GM18505 (cell line): ENCODE measurements around the gene UBAC2.
"Not testable (repeated sequence)": the region's sequence is repeated elsewhere in the genome, so short reads cannot be mapped to it uniquely, and the experiment has no call there.

Source experiments
- ATAC-seq: cut with Tn5 transposase; IDR thresholded peaks from one replicate; pipeline ENCODE4 v1.9.1; 2021; ENCODE audit not compliant: unreplicated experiment
- POLR2A ChIP-seq: IDR thresholded peaks from 4 replicates; pipeline ENCODE4 v1.6.1; 2011; ENCODE audit warnings: borderline replicate concordance; ENCODE audit not compliant: insufficient read depth, insufficient read length; ENCODE audit errors: extremely low read depth

UBAC2 gene

DNA sequence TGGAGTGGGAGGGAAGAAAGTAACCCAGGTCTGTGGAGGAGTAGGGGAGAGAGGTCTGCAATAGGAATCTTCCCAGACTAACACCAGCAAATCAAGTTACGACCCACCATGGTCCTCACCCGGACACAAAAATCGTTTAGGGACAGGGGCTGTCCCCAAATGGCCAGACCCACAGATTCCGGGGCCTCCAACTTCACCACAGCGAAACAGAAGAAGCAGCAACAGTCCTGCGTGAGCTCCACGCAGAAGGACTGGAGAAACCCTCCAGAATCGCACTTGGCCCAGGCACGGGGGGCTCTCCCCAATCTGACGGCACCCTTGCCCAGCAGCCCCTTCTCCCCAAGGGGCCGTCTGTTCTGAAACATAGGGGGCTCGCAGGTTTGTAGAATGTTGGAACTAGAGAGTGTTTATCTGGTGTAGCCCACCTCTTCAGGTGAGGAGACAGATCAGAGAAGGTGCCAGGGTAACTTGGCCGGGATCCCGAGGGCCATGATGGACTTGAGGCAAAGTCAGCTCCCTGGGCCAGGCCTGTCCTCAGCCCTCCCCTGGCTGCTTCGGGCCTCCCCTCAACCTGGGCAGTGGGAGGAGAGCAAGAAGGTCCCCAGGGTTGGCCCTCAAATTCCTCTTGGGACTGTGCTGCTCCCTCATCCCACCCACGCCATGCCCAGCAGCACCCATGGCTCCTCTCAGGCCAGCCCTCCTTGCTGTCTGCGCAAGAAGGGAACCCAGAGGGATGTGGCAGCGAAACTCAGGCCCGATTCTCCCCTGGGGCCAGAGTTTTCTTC lies 189.1 kb downstream of the UBAC2 start:
- TF ChIP-seq POLR2A: no peak
- no peak for ATAC-seq

DNA sequence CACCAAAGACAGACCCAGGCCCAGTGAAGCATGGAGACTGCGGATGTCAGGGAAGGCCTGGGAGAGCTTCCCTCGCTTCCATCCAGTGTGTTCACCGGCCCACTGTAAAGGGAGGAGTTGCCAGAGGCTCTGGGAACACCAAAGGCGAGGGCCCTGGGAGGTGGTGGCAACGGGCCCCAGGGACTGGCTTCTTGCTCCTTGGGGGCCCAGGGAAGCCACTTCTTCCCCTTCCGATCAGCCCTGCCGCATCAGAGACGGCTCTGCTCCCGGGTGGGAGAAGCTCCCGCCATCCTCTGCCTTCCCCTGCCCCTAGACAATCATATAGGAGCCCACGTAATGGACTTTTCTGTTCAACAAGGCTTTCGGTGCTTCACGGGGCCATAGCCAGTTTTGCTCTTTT lies 189.9 kb downstream of the UBAC2 start:
- no peak for TF ChIP-seq POLR2A
- no peak for ATAC-seq

DNA sequence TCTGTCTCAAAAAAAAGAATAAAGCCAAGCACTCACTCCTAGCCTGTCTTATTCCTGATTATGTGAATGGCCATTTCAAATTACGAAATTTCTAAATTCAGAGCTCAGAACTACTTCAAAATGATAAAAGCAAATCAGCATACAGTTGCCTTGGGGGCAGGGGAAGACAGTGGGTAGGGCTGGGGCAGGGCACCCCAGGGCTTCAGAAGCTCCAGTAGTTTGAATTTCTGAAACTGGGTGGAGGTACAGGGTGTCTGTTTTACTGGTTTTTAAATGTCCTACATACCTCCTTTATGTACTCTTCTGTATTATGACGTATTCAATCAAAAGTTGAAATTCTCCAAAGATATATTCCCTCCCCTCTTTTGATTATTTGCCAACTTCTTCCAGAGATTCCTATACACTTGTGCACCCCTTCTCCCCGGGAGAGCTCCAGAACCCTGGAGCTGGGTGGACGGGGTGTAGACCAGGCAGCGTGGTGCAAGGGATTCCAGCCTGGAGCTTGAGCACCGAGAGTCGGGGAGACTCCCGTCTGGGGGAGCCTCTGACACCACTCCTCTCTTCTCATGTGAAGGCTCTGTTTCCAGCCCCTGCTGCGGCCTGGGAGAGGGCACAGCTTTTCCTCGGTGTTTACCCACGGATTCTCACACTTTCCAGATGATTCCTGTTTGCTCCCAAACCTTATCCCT lies 191.3 kb downstream of the UBAC2 start:
- no peak for TF ChIP-seq POLR2A
- ATAC-seq: no peak

DNA sequence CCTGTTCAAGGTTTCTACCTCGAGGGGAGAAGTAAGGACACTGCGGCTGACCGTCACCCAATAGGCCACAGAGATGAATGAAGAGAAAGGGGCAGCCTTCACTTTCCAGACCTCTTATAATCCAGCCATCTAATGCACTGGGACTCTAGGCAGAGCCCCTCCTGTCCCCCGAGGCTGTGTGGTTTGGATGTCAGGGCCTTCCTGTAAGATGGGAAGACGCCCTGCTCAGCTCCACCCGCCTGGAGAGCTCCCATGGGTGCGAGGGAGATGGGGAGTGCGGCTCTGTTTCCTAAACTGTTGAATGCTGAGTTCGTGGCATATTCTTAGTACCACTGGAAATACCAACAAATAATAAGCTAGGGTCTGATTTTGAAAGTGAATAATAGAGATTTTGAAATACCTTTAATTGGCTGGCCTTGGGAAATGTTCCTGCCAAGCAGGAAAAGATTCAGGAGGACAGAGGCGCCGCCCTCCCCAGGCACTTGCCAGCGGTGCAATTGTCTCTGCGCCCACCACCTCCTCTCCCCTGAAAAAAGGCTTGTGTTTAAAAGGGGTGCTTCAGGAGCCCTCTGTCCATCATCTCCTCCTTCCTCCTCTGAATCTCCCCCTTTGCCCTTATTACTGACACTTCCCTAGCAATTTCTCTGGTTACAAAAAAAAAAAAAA lies 191.9 kb downstream of the UBAC2 start:
- TF ChIP-seq POLR2A: no peak
- ATAC-seq: no peak

DNA sequence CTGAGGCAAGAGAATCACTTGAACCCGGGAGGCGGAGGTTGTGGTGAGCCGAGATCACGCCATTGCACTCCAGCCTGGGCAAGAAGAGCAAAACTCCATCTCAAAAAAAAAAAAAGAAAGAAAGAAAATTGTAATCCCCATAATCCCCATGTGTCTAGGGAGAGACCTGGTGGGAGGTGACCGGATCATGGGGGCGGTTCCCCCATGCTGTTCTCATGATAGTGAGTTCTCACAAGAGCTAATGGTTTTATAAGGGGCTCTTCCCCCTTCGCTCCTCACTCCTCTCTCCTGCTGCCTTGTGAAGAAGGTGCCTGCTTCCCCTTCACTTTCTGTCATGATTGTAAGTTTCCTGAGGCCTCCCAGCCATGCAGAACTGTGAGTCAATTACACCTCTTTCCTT lies 192.7 kb downstream of the UBAC2 start:
- ATAC-seq: not testable (repeated sequence)

DNA sequence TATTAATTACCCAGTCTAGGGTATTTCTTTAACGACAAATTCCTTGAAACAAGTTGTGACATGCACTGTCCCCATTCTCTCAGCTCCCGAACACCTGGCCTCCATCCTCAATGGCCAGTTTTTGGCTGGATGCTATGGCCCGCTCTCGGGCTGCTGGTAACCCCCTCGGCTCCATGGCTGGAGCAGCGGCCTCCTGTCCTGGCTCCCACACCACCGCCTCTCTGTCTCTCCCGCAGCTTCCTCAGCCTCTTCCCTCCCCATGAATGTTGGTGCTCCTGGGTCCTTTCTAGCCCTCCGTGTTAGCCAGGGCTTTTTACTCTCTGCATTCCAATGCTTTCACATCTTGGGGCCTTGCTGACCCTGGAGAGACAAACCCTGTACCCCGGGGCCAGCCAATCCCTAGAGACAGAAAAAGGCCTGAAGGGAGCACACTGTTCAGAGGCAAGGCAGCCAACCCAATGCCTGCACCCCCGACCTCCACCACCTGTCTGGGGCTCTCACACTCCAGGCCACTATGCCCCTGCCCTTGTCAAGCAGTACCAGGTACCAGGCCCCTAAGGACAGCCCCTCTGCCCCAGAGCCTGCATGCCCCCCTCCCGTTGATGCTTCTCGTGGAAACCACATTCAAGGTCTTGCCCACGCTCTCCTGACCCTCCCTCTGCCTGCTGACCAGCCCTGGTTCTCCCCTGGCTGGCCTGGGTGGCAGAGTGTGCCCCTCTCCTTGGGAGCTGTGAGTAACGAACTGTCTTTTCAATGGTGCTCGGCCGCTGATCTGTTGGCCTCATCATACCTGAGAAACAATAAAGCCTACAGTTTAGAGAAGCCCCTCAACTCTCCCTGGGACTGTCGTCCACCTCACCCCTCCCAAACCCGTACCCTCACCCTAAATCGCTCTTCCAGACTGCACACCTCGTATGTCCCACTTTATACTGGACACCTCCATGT lies 193.4 kb downstream of the UBAC2 start:
- no peak for ATAC-seq
- no peak for TF ChIP-seq POLR2A

DNA sequence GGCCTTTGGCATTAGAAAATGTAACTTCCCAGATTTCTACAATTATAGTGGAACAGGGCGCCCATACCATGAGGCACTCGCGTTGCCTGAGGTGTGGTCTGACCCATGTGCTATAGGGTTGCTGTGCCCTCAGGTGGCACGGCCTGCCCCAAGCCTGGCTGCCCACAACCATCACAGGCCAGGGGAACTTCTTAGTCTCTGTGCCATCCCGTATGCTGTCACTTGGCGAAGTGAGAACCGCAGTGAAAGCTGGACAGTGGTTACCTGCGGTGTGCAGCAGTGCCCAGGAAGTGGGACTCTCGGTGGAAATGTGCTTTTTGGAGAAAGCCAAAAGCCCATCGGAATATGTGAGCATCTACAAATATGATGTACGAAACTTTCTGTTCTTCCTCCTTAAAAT lies 194.8 kb downstream of the UBAC2 start:
- TF ChIP-seq POLR2A: no peak
- ATAC-seq: no peak

DNA sequence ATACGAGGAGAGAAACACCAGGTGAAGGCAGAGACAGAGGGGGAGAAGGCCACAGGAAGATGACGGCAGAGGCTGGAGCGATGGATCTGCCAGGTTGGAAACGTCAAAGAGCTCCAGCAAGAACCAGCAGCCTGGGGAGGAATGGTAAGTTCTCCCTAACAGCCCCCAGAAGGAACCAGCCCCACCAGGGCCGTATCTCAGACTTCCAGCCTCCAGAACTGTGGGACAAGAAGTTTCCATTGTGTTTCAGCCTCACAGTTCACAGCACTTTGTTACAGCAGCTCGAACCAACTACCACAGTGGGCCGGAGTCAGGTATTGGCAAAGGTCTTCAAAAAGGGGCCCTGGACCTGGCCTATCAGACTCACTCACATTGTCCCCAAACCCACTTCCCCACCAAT lies 195.8 kb downstream of the UBAC2 start:
- no peak for ATAC-seq
- no peak for TF ChIP-seq POLR2A

DNA sequence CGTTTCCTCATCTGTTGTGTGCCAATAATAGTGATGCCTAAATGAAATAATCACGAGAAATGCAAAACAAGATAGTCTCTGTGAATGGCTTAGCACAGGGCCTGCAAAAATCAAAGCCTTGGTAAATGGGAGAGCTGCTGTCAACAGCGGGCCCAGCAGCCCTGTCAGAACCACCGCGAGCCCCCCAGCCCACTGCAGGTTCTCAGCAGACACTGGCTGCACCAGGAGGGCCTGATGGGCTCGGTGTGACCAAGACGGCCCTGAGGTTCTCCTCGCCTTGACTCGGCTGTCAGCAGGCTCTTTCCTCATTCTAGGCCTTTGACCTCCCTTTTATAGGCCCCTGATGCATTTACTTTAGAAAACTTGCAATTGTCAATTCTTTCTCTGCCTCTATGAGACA lies 197.4 kb downstream of the UBAC2 start:
- no peak for ATAC-seq
- no peak for TF ChIP-seq POLR2A

DNA sequence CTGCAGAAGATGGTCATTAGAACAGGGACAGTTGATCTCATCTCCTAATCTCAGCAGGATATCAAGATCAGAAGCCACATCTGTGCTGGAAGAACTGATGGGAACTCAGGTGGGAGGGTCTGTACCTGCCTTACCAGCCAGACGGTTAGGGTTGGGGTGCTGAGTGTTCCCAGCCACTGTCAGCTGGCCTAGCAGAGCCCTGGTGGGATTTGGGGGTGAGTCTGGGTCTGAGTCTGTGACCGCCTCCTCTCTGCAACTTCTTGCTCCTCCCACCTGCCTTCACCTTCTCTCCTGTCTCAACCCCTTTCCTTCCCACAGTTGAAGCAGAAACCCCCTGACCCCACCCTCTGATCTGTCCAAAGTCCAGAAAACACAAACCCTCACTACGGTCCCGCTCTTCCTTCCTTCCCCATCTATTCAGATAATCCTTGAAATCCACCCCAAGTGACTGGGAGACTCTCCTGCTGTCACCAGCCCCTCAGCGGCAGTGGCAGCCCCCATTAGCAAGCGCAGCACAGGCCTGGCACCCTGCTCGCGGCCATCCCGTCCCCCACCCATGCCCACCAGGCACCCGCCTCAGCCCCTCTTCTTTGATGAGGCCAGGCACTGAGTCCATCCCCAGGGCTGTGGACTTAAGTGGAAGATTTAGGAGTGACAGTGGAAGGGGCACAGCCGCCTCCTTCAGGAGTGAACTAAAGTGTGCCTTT lies 198.4 kb downstream of the UBAC2 start:
- no peak for ATAC-seq

DNA sequence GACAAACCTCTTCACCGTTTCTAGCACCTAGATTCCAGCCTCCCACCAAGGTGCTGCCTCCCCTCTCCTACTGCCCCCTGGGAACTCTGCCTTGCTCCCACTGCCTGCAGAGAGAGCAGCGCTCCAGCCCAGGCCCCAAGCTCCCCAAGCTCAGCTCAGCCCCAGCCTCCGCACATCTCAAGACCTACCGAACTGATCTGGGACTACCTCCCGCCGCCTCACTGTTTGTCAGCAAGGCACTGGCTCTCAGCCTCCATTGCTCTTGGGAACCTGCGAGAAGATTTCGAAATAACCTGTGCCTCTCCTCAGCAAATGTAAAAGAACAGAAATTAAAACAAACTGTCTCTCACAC lies 198.9 kb downstream of the UBAC2 start:
- TF ChIP-seq POLR2A: no peak
- ATAC-seq: no peak

More for the DNA sequence above, 198.4 kb downstream of the UBAC2 start:
- no peak for TF ChIP-seq POLR2A

DNA sequence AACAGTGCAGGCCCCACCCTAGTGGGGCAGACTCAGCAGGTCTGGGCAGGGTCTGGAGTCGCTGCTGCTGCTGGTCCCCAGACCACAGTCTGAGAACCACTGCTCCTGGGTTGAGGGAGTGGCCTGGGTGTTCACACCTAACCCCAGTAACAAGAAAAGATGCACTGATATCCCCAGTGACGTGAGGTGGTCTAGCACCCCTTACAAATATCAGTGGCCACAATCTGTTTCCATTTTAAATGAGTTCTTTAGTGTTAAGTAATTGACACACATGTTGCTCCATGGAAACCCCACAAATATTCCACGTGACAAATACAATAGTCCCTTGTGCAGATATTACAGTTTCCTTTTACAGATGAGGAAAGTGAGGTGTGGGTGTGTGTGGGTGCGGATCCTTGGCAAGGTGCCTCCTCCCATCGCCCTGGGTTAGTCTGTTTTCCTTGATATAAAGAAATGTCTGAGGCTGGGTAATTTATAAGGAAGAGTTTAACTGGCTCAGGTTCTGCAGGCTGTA lies 202.9 kb downstream of the UBAC2 start:
- no peak for TF ChIP-seq POLR2A
- ATAC-seq: no peak
